OCI-LY1 (cell line): ENCODE data around the gene ATP8B1.

Source experiments
- H2AFZ ChIP-seq: fragments of 200-600 bp; sonication (generic), shearing (Covaris generic); 2 replicates; pipeline ENCODE4 v1.6.0; 2014; ENCODE audit warnings: antibody characterized with exemption, mild to moderate bottlenecking, low read length
- H3F3A ChIP-seq: fragments of 200-600 bp; sonication (generic), shearing (Covaris generic); 2 replicates; pipeline ENCODE4 v1.6.0; 2014; ENCODE audit warnings: mild to moderate bottlenecking, antibody characterized with exemption, low read length, moderate library complexity; ENCODE audit not compliant: insufficient read depth
- H3K27ac ChIP-seq: fragments of 200-600 bp; sonication (generic); 2 replicates; pipeline ENCODE4 v1.5.1; 2014; ENCODE audit warnings: low read length, mixed run types, mild to moderate bottlenecking, low read depth; ENCODE audit not compliant: poor library complexity, severe bottlenecking
- H3K27me3 ChIP-seq: fragments of 200-600 bp; sonication (generic); 2 replicates; pipeline ENCODE4 v1.6.0; 2014; ENCODE audit warnings: antibody characterized with exemption, mild to moderate bottlenecking, low read length, moderate library complexity; ENCODE audit not compliant: insufficient read depth
- H3K36me3 ChIP-seq: fragments of 200-600 bp; sonication (generic); 2 replicates; pipeline ENCODE4 v1.6.1; 2014; ENCODE audit warnings: mild to moderate bottlenecking, antibody characterized with exemption, low read length, moderate library complexity, mixed read lengths; ENCODE audit not compliant: insufficient read depth
- H3K4me1 ChIP-seq: fragments of 200-600 bp; sonication (generic); 2 replicates; pipeline ENCODE4 v1.5.1; 2014; ENCODE audit warnings: mild to moderate bottlenecking, low read length, moderate library complexity; ENCODE audit not compliant: insufficient read depth, severe bottlenecking
- H3K4me2 ChIP-seq: fragments of 200-600 bp; sonication (generic), shearing (Covaris generic); 2 replicates; pipeline ENCODE4 v1.6.1; 2014; ENCODE audit warnings: low read length
- H3K4me3 ChIP-seq: fragments of 200-600 bp; sonication (generic); 2 replicates; pipeline ENCODE4 v1.5.1; 2014; ENCODE audit warnings: low read length, low read depth, mild to moderate bottlenecking, mixed read lengths; ENCODE audit not compliant: poor library complexity, severe bottlenecking
- H3K79me2 ChIP-seq: fragments of 200-600 bp; shearing (Covaris generic); 2 replicates; pipeline ENCODE4 v1.6.1; 2016; ENCODE audit warnings: mixed run types, low read length, mixed read lengths; ENCODE audit not compliant: insufficient read depth
- H3K9ac ChIP-seq: fragments of 200-600 bp; sonication (generic), shearing (Covaris generic); 2 replicates; pipeline ENCODE4 v1.6.1; 2014; ENCODE audit warnings: mild to moderate bottlenecking, low read length, mixed read lengths
- H3K9me2 ChIP-seq: fragments of 200-600 bp; sonication (generic), shearing (Covaris generic); 2 replicates; pipeline ENCODE4 v1.6.1; 2014; ENCODE audit warnings: low read depth, mild to moderate bottlenecking, low read length, mixed read lengths
- H3K9me3 ChIP-seq: fragments of 200-600 bp; shearing (Covaris generic); 2 replicates; pipeline ENCODE4 v1.6.1; 2014; ENCODE audit warnings: low read length, mixed read lengths
- H4K20me1 ChIP-seq: fragments of 200-600 bp; sonication (generic), shearing (Covaris generic); 2 replicates; pipeline ENCODE4 v1.6.0; 2016; ENCODE audit warnings: mild to moderate bottlenecking, low read length; ENCODE audit not compliant: insufficient read depth
- EZH2 ChIP-seq: fragments of 200-600 bp; sonication (generic), shearing (Covaris generic); IDR thresholded peaks from 2 replicates; pipeline ENCODE4 v1.8.0; 2017; ENCODE audit warnings: borderline replicate concordance, mixed run types, mild to moderate bottlenecking, antibody characterized with exemption, low read length, moderate library complexity, mixed read lengths
- TF ChIP-seq, protein P1 (sequence below): fragments of 200-600 bp; sonication (generic), shearing (Covaris generic); IDR thresholded peaks from 2 replicates; pipeline ENCODE4 v1.5.1; 2017; ENCODE audit warnings: mild to moderate bottlenecking, antibody characterized with exemption, low read length, moderate library complexity, mixed read lengths

ATP8B1 gene

DNA sequence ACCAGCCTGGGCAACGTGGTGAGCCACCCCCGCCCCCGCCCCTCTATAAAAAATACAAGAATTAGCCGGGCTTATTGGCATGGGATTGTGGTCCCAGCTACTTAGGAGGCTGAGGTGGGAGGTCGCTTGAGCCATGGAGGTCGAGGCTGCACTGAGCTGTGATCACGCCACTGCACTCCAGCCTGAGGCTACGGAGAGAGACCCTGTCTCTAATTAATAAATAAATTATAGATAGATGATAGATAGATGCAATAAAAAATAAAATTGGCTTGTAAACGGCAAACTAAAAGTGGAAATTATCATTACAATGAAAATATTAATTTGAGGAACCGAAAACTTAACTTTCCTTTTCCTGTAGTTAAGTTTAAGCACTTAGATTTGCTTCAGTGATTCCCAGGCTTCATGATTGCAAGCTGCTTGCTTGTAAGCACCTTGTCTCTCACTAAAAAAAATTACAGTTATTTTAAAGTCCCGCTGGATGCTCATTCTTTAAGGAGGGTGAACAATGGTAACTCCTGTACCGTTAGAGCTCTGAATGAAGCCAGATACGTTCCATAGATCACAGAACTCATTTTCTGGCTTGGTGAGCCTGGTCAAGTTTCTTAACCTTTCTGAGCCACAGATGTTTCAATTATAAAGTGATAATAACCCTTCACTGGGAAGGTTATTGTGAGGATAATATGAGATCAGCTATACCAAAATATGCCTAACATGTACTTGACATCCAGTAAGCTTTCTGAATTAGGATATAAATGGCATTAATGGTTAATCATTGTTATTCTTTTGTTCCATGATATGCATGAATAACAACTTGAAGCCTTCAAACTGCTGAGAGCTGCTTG, 172.1 kb downstream of the ATP8B1 start:
- Histone ChIP-seq H3K4me1 (peaks cover 15% of the 10 kb centered on the region), H3K79me2 (no peaks in the 10 kb centered on the region), H3K4me2 (peak overlapping the region; percentile 83), H3K9me3 (no peaks in the 10 kb centered on the region), H3K9me2 (no peaks in the 10 kb centered on the region), H3K36me3 (no peaks in the 10 kb centered on the region), H3K9ac (peak overlapping the region; percentile 82), H3K27ac (peak overlapping the region; percentile 89), H3K4me3 (peak overlapping the region; percentile 71), H3F3A (no peaks in the 10 kb centered on the region), H4K20me1 (no peaks in the 10 kb centered on the region), H2AFZ (no peak overlapping the region), H3K27me3 (no peaks in the 10 kb centered on the region)
- no peak for TF ChIP-seq EZH2
- TF ChIP-seq, protein P1, sequence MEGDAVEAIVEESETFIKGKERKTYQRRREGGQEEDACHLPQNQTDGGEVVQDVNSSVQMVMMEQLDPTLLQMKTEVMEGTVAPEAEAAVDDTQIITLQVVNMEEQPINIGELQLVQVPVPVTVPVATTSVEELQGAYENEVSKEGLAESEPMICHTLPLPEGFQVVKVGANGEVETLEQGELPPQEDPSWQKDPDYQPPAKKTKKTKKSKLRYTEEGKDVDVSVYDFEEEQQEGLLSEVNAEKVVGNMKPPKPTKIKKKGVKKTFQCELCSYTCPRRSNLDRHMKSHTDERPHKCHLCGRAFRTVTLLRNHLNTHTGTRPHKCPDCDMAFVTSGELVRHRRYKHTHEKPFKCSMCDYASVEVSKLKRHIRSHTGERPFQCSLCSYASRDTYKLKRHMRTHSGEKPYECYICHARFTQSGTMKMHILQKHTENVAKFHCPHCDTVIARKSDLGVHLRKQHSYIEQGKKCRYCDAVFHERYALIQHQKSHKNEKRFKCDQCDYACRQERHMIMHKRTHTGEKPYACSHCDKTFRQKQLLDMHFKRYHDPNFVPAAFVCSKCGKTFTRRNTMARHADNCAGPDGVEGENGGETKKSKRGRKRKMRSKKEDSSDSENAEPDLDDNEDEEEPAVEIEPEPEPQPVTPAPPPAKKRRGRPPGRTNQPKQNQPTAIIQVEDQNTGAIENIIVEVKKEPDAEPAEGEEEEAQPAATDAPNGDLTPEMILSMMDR, result no peak

DNA sequence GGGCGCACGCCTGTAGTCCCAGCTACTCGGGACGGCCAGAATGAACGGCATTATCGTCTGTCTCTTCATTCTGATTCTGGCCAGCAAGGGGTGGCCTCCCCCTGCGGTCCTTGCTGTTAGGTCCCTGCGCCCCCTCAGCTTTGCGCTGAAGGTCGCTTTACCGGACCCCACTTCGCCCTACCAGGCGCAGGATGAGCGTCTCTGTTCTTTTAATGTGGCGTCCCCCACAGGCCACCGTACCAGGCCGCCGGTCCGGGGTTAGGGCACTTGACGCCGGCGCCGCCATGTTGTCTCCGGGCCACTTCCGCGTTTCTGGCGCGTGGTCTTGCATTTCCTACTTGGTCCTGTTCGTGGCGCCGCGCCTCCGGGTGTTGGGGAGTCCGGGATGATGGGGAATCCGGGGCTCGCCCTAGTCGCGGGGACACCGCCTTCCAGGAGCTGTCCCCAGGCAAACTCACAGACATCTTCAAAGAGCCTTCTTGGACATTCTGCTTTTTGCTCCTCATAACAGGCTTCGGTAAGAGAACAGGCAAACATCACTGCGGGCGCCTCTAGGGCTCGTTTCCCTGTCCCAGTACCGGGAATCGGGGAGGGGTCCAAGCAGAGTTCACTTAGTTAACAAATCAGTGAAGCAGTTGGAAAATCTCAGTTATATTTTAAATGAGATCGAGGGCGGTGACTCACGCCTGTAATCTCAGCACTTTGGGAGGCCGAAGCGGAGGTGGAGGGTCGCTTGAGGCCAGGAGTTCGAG, 172.9 kb downstream of the ATP8B1 start:
- no peaks in the 10 kb centered on the region for H3F3A ChIP-seq
- TF ChIP-seq, protein P1, result peak; percentile 77
- no peak for TF ChIP-seq EZH2
- H3K9ac ChIP-seq, result peak overlapping the region; percentile 82
- H3K9me2 ChIP-seq, result no peaks in the 10 kb centered on the region
- peaks cover 15% of the 10 kb centered on the region for H3K4me1 ChIP-seq
- H3K27me3 ChIP-seq, result no peaks in the 10 kb centered on the region
- H3K4me3 ChIP-seq, result peak overlapping the region; percentile 71
- no peak overlapping the region; the same call in 1 of the 2 replicates for H2AFZ ChIP-seq
- no peaks in the 10 kb centered on the region for H3K36me3 ChIP-seq
- H3K79me2 ChIP-seq, result no peaks in the 10 kb centered on the region
- peak overlapping the region; percentile 83 for H3K4me2 ChIP-seq
- no peaks in the 10 kb centered on the region for H4K20me1 ChIP-seq
- H3K27ac ChIP-seq, result peak overlapping the region; percentile 89
- no peaks in the 10 kb centered on the region for H3K9me3 ChIP-seq

DNA sequence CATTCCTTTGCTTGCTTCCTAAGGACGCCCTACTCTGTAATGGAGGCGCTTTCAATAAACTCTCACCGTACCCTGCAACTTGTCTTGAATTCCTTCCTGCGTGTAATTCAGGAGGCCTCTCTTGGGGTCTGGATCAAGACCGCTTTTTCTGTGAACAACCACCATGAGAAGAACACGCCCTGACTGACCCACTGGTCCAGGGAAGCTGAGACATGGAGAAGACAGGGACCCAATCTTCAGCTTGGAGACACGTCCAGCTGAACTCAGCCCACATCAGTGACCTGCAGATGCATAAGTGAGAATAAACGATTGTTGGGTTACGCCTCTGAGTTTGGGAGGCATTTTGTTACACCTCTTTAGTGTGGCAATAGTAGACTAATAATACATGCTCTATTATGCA, 173.7 kb downstream of the ATP8B1 start:
- H3K79me2 ChIP-seq, result no peaks in the 10 kb centered on the region
- H3K36me3 ChIP-seq, result no peaks in the 10 kb centered on the region
- peaks cover 15% of the 10 kb centered on the region for H3K4me1 ChIP-seq
- no peak overlapping the region; the same call in 1 of the 2 replicates for H2AFZ ChIP-seq
- no peaks in the 10 kb centered on the region for H3K9me2 ChIP-seq
- H3K4me3 ChIP-seq, result peak overlapping the region; percentile 71
- no peak for TF ChIP-seq EZH2
- TF ChIP-seq, protein P1, result no peak
- H3K27ac ChIP-seq, result peak overlapping the region; percentile 89
- H3F3A ChIP-seq, result no peaks in the 10 kb centered on the region
- peak overlapping the region; percentile 83 for H3K4me2 ChIP-seq
- H3K27me3 ChIP-seq, result no peaks in the 10 kb centered on the region
- no peaks in the 10 kb centered on the region for H3K9me3 ChIP-seq
- no peaks in the 10 kb centered on the region for H4K20me1 ChIP-seq
- peak overlapping the region; percentile 82; the same call in 1 of the 2 replicates for H3K9ac ChIP-seq
